Measurements from ENCODE around the gene FANCI. TPM values are rescaled to one million over a fixed set of nuclear protein-coding genes. Genes with fewer than 3 reads are reported as not detected.

The FANCI gene
- total RNA-seq, 2 experiments from 2014 or later, result 6.1 to 7.1 TPM

DNA sequence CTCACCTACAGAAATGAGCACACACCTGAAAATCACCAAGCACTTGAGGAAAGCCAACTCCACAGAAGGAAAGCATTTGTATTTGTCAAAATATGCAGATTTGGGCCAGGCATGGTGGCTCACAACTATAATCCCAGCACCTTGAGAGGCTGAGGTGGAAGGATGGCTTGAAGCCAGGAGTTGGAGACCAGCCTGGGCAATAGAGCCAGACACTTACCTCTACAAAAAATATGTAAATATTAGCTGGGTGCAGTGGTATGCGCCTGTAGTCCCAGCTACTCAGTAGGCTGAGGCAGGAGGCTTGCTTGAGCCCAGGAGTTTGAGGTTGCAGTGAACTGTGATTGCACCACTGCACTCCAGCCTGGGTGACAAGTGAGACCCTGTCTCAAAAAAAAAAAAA is 34.7 kb upstream of the FANCI start:
- no peak for TF ChIP-seq CTCF (IDR thresholded peaks at IDR 0.05)
- no peaks in the 10 kb centered on the region for H3K9me3 Mint-ChIP-seq
- no peak overlapping the region for H3K27ac Mint-ChIP-seq
- Histone ChIP-seq H3K27me3 (ENCODE audit: control insufficient read depth in 1 of 2, insufficient read depth in 2 of 2, low read length in 2 of 2) (no peaks in the 10 kb centered on the region), H3K27ac (ENCODE audit: low read depth in 1 of 2, low read length in 2 of 2) (no peak overlapping the region), H3K4me1 (ENCODE audit: insufficient read depth, low read length) (peaks cover 19% of the 10 kb centered on the region), H3K4me3 (ENCODE audit: low read length) (no peak overlapping the region), H3K36me3 (ENCODE audit: insufficient read depth, low read length) (no peaks in the 10 kb centered on the region), H3K9me3 (ENCODE audit: control insufficient read depth in 1 of 2, insufficient read depth in 1 of 2, low read length in 2 of 2) (no peaks in the 10 kb centered on the region)
- CTCF ChIA-PET, result no interaction called here
- no peaks in the 10 kb centered on the region for H3K36me3 Mint-ChIP-seq (ENCODE audit: low read depth)
- H3K4me3 Mint-ChIP-seq, result no peak overlapping the region
- no peak for ATAC-seq (ENCODE audit: poor library complexity)
- peaks cover 15% of the 10 kb centered on the region for H3K4me1 Mint-ChIP-seq (ENCODE audit: low read depth)
- DNase-seq, result no peak
- intact Hi-C loops (cut with DNase I, micrococcal nuclease), result no loop called here
- POLR2A ChIA-PET, result no interaction called here
- H3K27me3 Mint-ChIP-seq, result no peaks in the 10 kb centered on the region

GRCh38 chr15:89211678-89212170 is 32.1 kb upstream of the FANCI start:
- no peaks in the 10 kb centered on the region for H3K9me3 Mint-ChIP-seq
- no peak for DNase-seq
- ATAC-seq (ENCODE audit: poor library complexity), result no peak
- Histone ChIP-seq H3K4me1 (ENCODE audit: insufficient read depth, low read length) (peaks cover 5% of the 10 kb centered on the region), H3K27me3 (ENCODE audit: control insufficient read depth in 1 of 2, insufficient read depth in 2 of 2, low read length in 2 of 2) (no peaks in the 10 kb centered on the region), H3K27ac (ENCODE audit: low read depth in 1 of 2, low read length in 2 of 2) (no peak overlapping the region), H3K4me3 (ENCODE audit: low read length) (no peak overlapping the region), H3K9me3 (ENCODE audit: control insufficient read depth in 1 of 2, insufficient read depth in 1 of 2, low read length in 2 of 2) (no peaks in the 10 kb centered on the region), H3K36me3 (ENCODE audit: insufficient read depth, low read length) (no peaks in the 10 kb centered on the region)
- no peak for TF ChIP-seq CTCF (IDR thresholded peaks at IDR 0.05)
- no peaks in the 10 kb centered on the region for H3K36me3 Mint-ChIP-seq (ENCODE audit: low read depth)
- intact Hi-C loops (cut with DNase I, micrococcal nuclease), result no loop called here
- H3K27ac Mint-ChIP-seq, result no peak overlapping the region
- CTCF ChIA-PET, result no interaction called here
- peaks cover 4% of the 10 kb centered on the region for H3K4me1 Mint-ChIP-seq (ENCODE audit: low read depth)
- POLR2A ChIA-PET, result no interaction called here
- H3K27me3 Mint-ChIP-seq, result no peaks in the 10 kb centered on the region
- no peak overlapping the region for H3K4me3 Mint-ChIP-seq

GRCh38 chr15:89215627-89216026 is 28.2 kb upstream of the FANCI start:
- no peaks in the 10 kb centered on the region for H3K9me3 ChIP-seq (ENCODE audit: control insufficient read depth in 1 of 2, insufficient read depth in 1 of 2, low read length in 2 of 2)
- no peaks in the 10 kb centered on the region for H3K27me3 ChIP-seq (ENCODE audit: control insufficient read depth in 1 of 2, insufficient read depth in 2 of 2, low read length in 2 of 2)
- Mint-ChIP-seq H3K9me3 (no peaks in the 10 kb centered on the region), H3K27ac (no peak overlapping the region), H3K27me3 (no peaks in the 10 kb centered on the region), H3K4me3 (no peak overlapping the region), H3K36me3 (ENCODE audit: low read depth) (no peaks in the 10 kb centered on the region), H3K4me1 (ENCODE audit: low read depth) (no peaks in the 10 kb centered on the region)
- no peak for ATAC-seq (ENCODE audit: poor library complexity)
- H3K4me1 ChIP-seq (ENCODE audit: insufficient read depth, low read length), result no peaks in the 10 kb centered on the region
- no peak for DNase-seq
- ChIA-PET CTCF (interaction anchor here (1.3 kb wide), 1 partner anchor 9 kb away, joined by 5 read pairs; no protein-coding TSS in a partner anchor), POLR2A (no interaction called here)
- intact Hi-C loops (cut with DNase I, micrococcal nuclease), result no loop called here
- no peak overlapping the region for H3K27ac ChIP-seq (ENCODE audit: low read depth in 1 of 2, low read length in 2 of 2)
- H3K4me3 ChIP-seq (ENCODE audit: low read length), result no peak overlapping the region
- H3K36me3 ChIP-seq (ENCODE audit: insufficient read depth, low read length), result no peaks in the 10 kb centered on the region
- no peak for TF ChIP-seq CTCF (IDR thresholded peaks at IDR 0.05)

Measured in CD4-positive, alpha-beta T cell (primary cell).